Measurements from ENCODE around the gene RMI1. TPM values are rescaled to one million over a fixed set of nuclear protein-coding genes. Genes with fewer than 3 reads are reported as not detected.

The RMI1 gene
- polyA plus RNA-seq, 1 donor (not counting 4 experiments of a cell fraction or from before 2014, with no cell fraction given): 3.6 TPM

GRCh38 chr9:83996126-83996525, 15.5 kb downstream of the RMI1 start:
- Histone ChIP-seq H3K9me1 (ENCODE audit: control insufficient read depth, extremely low read depth, insufficient read depth, low read length) (no peaks in the 10 kb centered on the region), H3K4me2 (ENCODE audit: control insufficient read depth, extremely low read depth, insufficient read depth, low read depth, low read length) (no peak overlapping the region), H3K36me3 (ENCODE audit: control insufficient read depth in 2 of 2, extremely low read depth in 1 of 2, insufficient read depth in 2 of 2, low read length in 2 of 2) (no peaks in the 10 kb centered on the region), H3K79me2 (ENCODE audit: control insufficient read depth, insufficient read depth, low read length) (peaks cover 3% of the 10 kb centered on the region), H3K9ac (ENCODE audit: control insufficient read depth, extremely low read depth, insufficient read depth, low read length) (no peak overlapping the region), H3K27me3 (ENCODE audit: control insufficient read depth, extremely low read depth, insufficient read depth, low read length) (no peaks in the 10 kb centered on the region), H2AFZ (ENCODE audit: control insufficient read depth, low read length) (no peak overlapping the region), H3K9me3 (ENCODE audit: control insufficient read depth, low read depth, low read length) (no peaks in the 10 kb centered on the region), H3K27ac (ENCODE audit: control insufficient read depth, insufficient read depth, low read length) (no peak overlapping the region), H4K20me1 (ENCODE audit: control insufficient read depth, extremely low read depth, insufficient read depth, low read length) (no peaks in the 10 kb centered on the region), H3K4me3 (ENCODE audit: control insufficient read depth in 2 of 3, extremely low read depth in 1 of 3, insufficient read depth in 2 of 3, low read depth in 1 of 3, low read length in 3 of 3) (no peak overlapping the region), H3K4me1 (ENCODE audit: control insufficient read depth, extremely low read depth, insufficient read depth, low read length) (no peaks in the 10 kb centered on the region)
- DNase-seq (ENCODE audit: low read depth, low spot score) (no peak), FAIRE-seq (no peak)
- dilution Hi-C loops (cut with MboI; ENCODE audit: extremely low pct_ligation_motif_present, low sequenced_read_pairs): no loop called here
- TF ChIP-seq, protein P1, sequence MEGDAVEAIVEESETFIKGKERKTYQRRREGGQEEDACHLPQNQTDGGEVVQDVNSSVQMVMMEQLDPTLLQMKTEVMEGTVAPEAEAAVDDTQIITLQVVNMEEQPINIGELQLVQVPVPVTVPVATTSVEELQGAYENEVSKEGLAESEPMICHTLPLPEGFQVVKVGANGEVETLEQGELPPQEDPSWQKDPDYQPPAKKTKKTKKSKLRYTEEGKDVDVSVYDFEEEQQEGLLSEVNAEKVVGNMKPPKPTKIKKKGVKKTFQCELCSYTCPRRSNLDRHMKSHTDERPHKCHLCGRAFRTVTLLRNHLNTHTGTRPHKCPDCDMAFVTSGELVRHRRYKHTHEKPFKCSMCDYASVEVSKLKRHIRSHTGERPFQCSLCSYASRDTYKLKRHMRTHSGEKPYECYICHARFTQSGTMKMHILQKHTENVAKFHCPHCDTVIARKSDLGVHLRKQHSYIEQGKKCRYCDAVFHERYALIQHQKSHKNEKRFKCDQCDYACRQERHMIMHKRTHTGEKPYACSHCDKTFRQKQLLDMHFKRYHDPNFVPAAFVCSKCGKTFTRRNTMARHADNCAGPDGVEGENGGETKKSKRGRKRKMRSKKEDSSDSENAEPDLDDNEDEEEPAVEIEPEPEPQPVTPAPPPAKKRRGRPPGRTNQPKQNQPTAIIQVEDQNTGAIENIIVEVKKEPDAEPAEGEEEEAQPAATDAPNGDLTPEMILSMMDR (optimal IDR thresholded peaks at IDR 0.05 in 1 of 3, IDR thresholded peaks at IDR 0.05 in 1 of 3, conservative IDR thresholded peaks at IDR 0.05 in 1 of 3; ENCODE audit: extremely low read depth in 1 of 3, insufficient read depth in 2 of 3, low read length in 3 of 3): no peak
- TF ChIP-seq EZH2 (IDR thresholded peaks at IDR 0.05; ENCODE audit: low read length): no peak

DNA sequence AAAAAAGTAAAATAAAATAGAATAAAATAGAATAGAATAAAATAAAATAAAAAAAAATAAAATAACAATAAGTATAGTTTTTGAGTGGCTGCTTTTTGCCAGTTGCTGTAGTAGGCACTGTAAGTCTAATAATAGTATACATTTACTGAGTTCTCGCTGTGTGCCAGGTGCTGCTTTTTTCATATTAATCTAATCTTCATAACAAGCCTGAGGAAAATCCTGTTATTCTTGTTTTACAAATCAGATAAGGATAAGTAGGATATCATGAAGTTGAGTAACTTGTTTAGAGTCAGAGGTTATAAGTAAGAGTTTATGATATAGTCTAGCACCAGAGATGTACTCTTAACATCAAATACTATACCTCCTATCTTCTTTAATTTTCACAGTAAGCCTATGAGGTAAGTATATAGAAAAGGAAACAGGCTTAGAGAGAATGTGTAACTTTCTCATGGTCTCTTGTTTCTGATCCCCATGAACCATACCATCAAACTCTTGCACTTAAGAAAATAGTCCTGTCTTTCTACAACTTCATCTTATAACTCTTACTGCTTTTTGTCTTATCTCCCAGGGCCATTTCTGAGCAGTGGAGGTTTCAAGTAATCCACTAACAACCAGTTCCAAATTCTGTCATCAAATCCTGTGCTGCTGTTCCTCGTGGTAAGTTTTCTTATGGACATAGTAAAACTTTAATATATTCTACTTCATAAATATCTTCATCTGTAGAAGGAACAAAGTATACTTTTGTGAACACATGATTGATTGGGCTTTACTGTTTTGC, 18.7 kb downstream of the RMI1 start:
- Histone ChIP-seq H2AFZ (ENCODE audit: control insufficient read depth, low read length) (no peak overlapping the region), H4K20me1 (ENCODE audit: control insufficient read depth, extremely low read depth, insufficient read depth, low read length) (no peaks in the 10 kb centered on the region), H3K9me3 (ENCODE audit: control insufficient read depth, low read depth, low read length) (no peaks in the 10 kb centered on the region), H3K79me2 (ENCODE audit: control insufficient read depth, insufficient read depth, low read length) (peaks cover 3% of the 10 kb centered on the region), H3K4me1 (ENCODE audit: control insufficient read depth, extremely low read depth, insufficient read depth, low read length) (peaks cover 5% of the 10 kb centered on the region), H3K4me2 (ENCODE audit: control insufficient read depth, extremely low read depth, insufficient read depth, low read depth, low read length) (no peak overlapping the region), H3K4me3 (ENCODE audit: control insufficient read depth in 2 of 3, extremely low read depth in 1 of 3, insufficient read depth in 2 of 3, low read depth in 1 of 3, low read length in 3 of 3) (no peak overlapping the region), H3K27ac (ENCODE audit: control insufficient read depth, insufficient read depth, low read length) (no peak overlapping the region), H3K36me3 (ENCODE audit: control insufficient read depth in 2 of 2, extremely low read depth in 1 of 2, insufficient read depth in 2 of 2, low read length in 2 of 2) (peaks cover 0 to 3% of the 10 kb centered on the region in 2 experiments), H3K9ac (ENCODE audit: control insufficient read depth, extremely low read depth, insufficient read depth, low read length) (no peak overlapping the region), H3K9me1 (ENCODE audit: control insufficient read depth, extremely low read depth, insufficient read depth, low read length) (no peaks in the 10 kb centered on the region), H3K27me3 (ENCODE audit: control insufficient read depth, extremely low read depth, insufficient read depth, low read length) (no peaks in the 10 kb centered on the region)
- FAIRE-seq: no peak
- TF ChIP-seq, protein P1 (optimal IDR thresholded peaks at IDR 0.05 in 1 of 3, IDR thresholded peaks at IDR 0.05 in 1 of 3, conservative IDR thresholded peaks at IDR 0.05 in 1 of 3; ENCODE audit: extremely low read depth in 1 of 3, insufficient read depth in 2 of 3, low read length in 3 of 3): no peak
- TF ChIP-seq EZH2 (IDR thresholded peaks at IDR 0.05; ENCODE audit: low read length): no peak
- dilution Hi-C loops (cut with MboI; ENCODE audit: extremely low pct_ligation_motif_present, low sequenced_read_pairs): no loop called here
- DNase-seq (ENCODE audit: low read depth, low spot score): no peak

All from keratinocyte (primary cell).